SK-N-SH (cell line): ENCODE data around the gene MFAP3L. TPM values are rescaled to one million over a fixed set of nuclear protein-coding genes. Genes with fewer than 3 reads are reported as not detected.

Source experiments
- CTCF ChIA-PET: fragments of 300-600, 350-600 bp; formaldehyde crosslinking; extraction: SDS; loops from one replicate; lab custom pipeline; 2021; lab: Yijun Ruan, JAX
- POLR2A ChIA-PET: fragments of 350-600 bp; sonication (Branson Sonifier 250); formaldehyde crosslinking; extraction: SDS; loops from one replicate; lab custom pipeline; 2020; ENCODE audit warnings: antibody characterized with exemption, inconsistent platforms; lab: Yijun Ruan, JAX
- DNase-seq: peaks from one replicate; pipeline ENCODE4 v3.0.0; 2012
- H2AFZ ChIP-seq: fragments of 200-600 bp; sonication (generic); 2 replicates; pipeline ENCODE4 v1.8.1; 2016; ENCODE audit warnings: antibody characterized with exemption, mild to moderate bottlenecking, low read depth
- H3F3A ChIP-seq: fragments of 200-600 bp; sonication (generic); replicated peaks from 2 replicates; pipeline ENCODE3; 2016; ENCODE audit warnings: antibody characterized with exemption, mild to moderate bottlenecking; ENCODE audit not compliant: insufficient read depth
- H3K27ac ChIP-seq, 2 experiments: fragments of 200-500 bp in 1 of 2; fragments of 200-600 bp in 1 of 2; sonication (Bioruptor generic) in 1 of 2; sonication (generic), shearing (Covaris generic) in 1 of 2; 2 replicates each; pipeline versions ENCODE4 v1.5.1 to v1.6.1; 2014 to 2016; ENCODE audit warnings: low read depth in 2 of 2, inconsistent platforms in 1 of 2, low read length in 1 of 2, mild to moderate bottlenecking in 1 of 2, mixed read lengths in 1 of 2
- H3K27me3 ChIP-seq: fragments of 200-600 bp; sonication (generic), shearing (Covaris generic); 2 replicates; pipeline ENCODE4 v1.6.1; 2016; ENCODE audit warnings: mixed run types; ENCODE audit not compliant: insufficient read depth
- H3K36me3 ChIP-seq, 2 experiments: fragments of 200-500 bp in 1 of 2; fragments of 200-600 bp in 1 of 2; sonication (Bioruptor generic) in 1 of 2; sonication (generic) in 1 of 2; replicated peaks in 1 of 2; 2 replicates each; pipeline versions ENCODE3 to v1.5.1; 2014 to 2016; ENCODE audit warnings: low read length in 1 of 2, mild to moderate bottlenecking in 1 of 2; ENCODE audit not compliant: insufficient read depth in 2 of 2, control insufficient read depth in 1 of 2
- H3K4me1 ChIP-seq, 2 experiments: fragments of 200-500 bp in 1 of 2; fragments of 200-600 bp in 1 of 2; sonication (Bioruptor generic) in 1 of 2; sonication (generic), shearing (Covaris generic) in 1 of 2; 2 replicates each; pipeline versions ENCODE4 v1.5.1 to v1.6.1; 2014 to 2016; ENCODE audit warnings: low read depth in 1 of 2, low read length in 1 of 2, mixed run types in 1 of 2; ENCODE audit not compliant: insufficient read depth in 2 of 2, control insufficient read depth in 1 of 2
- H3K4me2 ChIP-seq: fragments of 200-600 bp; sonication (generic), shearing (Covaris generic); 2 replicates; pipeline ENCODE4 v1.6.1; 2017; ENCODE audit warnings: mixed run types
- H3K4me3 ChIP-seq, 2 experiments: fragments of 200-500 bp in 1 of 2; fragments of 200-600 bp in 1 of 2; sonication (Bioruptor generic) in 1 of 2; sonication (generic), shearing (Covaris generic) in 1 of 2; 2 replicates each; pipeline versions ENCODE4 v1.5.1 to v1.8.1; 2014 to 2016; ENCODE audit warnings: low read depth in 2 of 2, inconsistent platforms in 1 of 2, low read length in 1 of 2, mild to moderate bottlenecking in 1 of 2, mixed read lengths in 1 of 2, moderate library complexity in 1 of 2
- H3K79me2 ChIP-seq: fragments of 200-600 bp; sonication (generic); 2 replicates; pipeline ENCODE4 v1.8.1; 2017; ENCODE audit warnings: mild to moderate bottlenecking; ENCODE audit not compliant: insufficient read depth
- H3K9ac ChIP-seq: fragments of 200-600 bp; sonication (generic); 2 replicates; pipeline ENCODE4 v1.6.1; 2017; ENCODE audit warnings: mixed run types
- H3K9me2 ChIP-seq: fragments of 200-600 bp; sonication (generic); 2 replicates; pipeline ENCODE4 v1.6.1; 2017; ENCODE audit warnings: mixed run types
- H3K9me3 ChIP-seq: fragments of 200-600 bp; sonication (generic); 2 replicates; pipeline ENCODE4 v1.6.1; 2017; ENCODE audit warnings: mixed run types, mild to moderate bottlenecking, moderate library complexity
- H4K20me1 ChIP-seq: fragments of 200-600 bp; sonication (generic); 2 replicates; pipeline ENCODE4 v1.6.1; 2017; ENCODE audit warnings: mild to moderate bottlenecking, mixed run types; ENCODE audit not compliant: insufficient read depth
- CHD2 ChIP-seq: fragments of 150-350 bp; IDR thresholded peaks from 2 replicates; pipeline ENCODE4 v1.6.1; 2018; ENCODE audit warnings: low read length; ENCODE audit not compliant: partially characterized antibody
- EP300 ChIP-seq, 2 experiments: IDR thresholded peaks; 2 replicates each; pipeline versions ENCODE4 v1.4.0 to v1.6.1; 2012; ENCODE audit warnings: borderline replicate concordance in 1 of 2, low read depth in 1 of 2, low read length in 1 of 2
- FOXJ3 ChIP-seq: sonication (generic); formaldehyde crosslinking; IDR thresholded peaks from 2 replicates; pipeline ENCODE4 v1.5.1; 2020; ENCODE audit warnings: mild to moderate bottlenecking, missing genetic modification reagents
- FOXM1 ChIP-seq: IDR thresholded peaks from 2 replicates; pipeline ENCODE4 v1.4.0; 2012; ENCODE audit warnings: low read depth, mild to moderate bottlenecking
- GABPA ChIP-seq: IDR thresholded peaks from 2 replicates; pipeline ENCODE4 v1.4.0; 2012; ENCODE audit warnings: low read depth, mild to moderate bottlenecking
- JUND ChIP-seq: IDR thresholded peaks from 2 replicates; pipeline ENCODE4 v1.4.0; 2012
- MEF2A ChIP-seq: IDR thresholded peaks from 2 replicates; pipeline ENCODE4 v1.4.0; 2012; ENCODE audit warnings: low read depth, borderline replicate concordance
- POLR2AphosphoS5 ChIP-seq: IDR thresholded peaks from 2 replicates; pipeline ENCODE4 v1.6.1; 2012; ENCODE audit warnings: low read depth, low read length
- RCOR1 ChIP-seq: fragments of 150-350 bp; IDR thresholded peaks from 2 replicates; pipeline ENCODE4 v1.6.1; 2017; ENCODE audit warnings: antibody characterized with exemption, low read length
- RFX5 ChIP-seq: IDR thresholded peaks from 2 replicates; pipeline ENCODE4 v1.6.1; 2012; ENCODE audit warnings: mild to moderate bottlenecking, improper control_type of control experiment, low read length
- RXRA ChIP-seq: IDR thresholded peaks from 2 replicates; pipeline ENCODE4 v1.4.0; 2012; ENCODE audit warnings: low read depth, mild to moderate bottlenecking, borderline replicate concordance
- SIN3A ChIP-seq: IDR thresholded peaks from 2 replicates; pipeline ENCODE4 v1.6.1; 2012; ENCODE audit warnings: low read depth, mild to moderate bottlenecking, low read length, moderate library complexity, borderline replicate concordance
- SMC3 ChIP-seq: IDR thresholded peaks from 2 replicates; pipeline ENCODE4 v1.6.1; 2012; ENCODE audit warnings: low read depth, low read length, improper control_type of control experiment
- TCF12 ChIP-seq: IDR thresholded peaks from 2 replicates; pipeline ENCODE4 v1.4.0; 2012
- TEAD4 ChIP-seq: IDR thresholded peaks from 2 replicates; pipeline ENCODE4 v1.4.0; 2012; ENCODE audit warnings: mild to moderate bottlenecking, borderline replicate concordance; ENCODE audit not compliant: insufficient read depth
- WGBS: methylation state at CpG from one replicate; pipeline ENCODE4 v1.1.6; 2017; ENCODE audit warnings: low lambda C conversion rate; 5-methylcytosine and 5-hydroxymethylcytosine counted together
- polyA plus RNA-seq, 3 experiments: library from polyadenylated mRNA; depleted of rRNA; stranded (reverse); fragments of >200 nt; gene quantifications; 2 replicates each; pipeline ENCODE4 v1.2.3, GENCODE V29; 2012
- TF ChIP-seq, protein P1 (sequence below): IDR thresholded peaks from 2 replicates; pipeline ENCODE4 v1.4.0; 2012; ENCODE audit warnings: low read depth
- TF ChIP-seq, protein P2 (sequence below): IDR thresholded peaks from 2 replicates; pipeline ENCODE4 v1.4.0; 2012; ENCODE audit warnings: low read depth, borderline replicate concordance
- TF ChIP-seq, protein P3 (sequence below): IDR thresholded peaks from 2 replicates; pipeline ENCODE4 v1.6.1; 2012; ENCODE audit warnings: mild to moderate bottlenecking, low read depth, low read length, moderate library complexity

Gene MFAP3L
- polyA plus RNA-seq, 1 of the 3 experiments (the other 2 are of a cell fraction): 5.4 TPM

DNA sequence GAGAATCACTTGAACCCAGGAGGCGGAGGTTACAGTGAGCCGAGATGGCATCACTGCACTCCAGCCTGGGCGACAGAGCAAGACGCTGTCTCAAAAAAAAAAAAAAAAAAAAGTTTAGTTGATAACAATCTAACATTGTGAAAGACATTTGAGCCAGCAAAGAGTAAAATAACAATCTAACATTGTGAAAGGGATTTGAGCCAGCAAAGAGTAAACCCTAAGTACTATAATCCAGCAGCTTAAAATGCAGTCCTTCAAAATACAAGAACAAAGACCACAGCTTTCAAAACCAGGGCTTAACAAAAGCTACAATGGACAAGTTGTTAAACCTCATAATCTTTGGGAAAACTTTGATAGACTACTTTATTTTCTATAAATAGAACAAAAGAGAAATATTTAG lies 16.9 kb downstream of the MFAP3L start:
- DNase-seq: no peak
- no peak overlapping the region for H3K4me2 ChIP-seq
- no peak overlapping the region for H3K9ac ChIP-seq
- peaks cover 83% of the 10 kb centered on the region for H3K79me2 ChIP-seq
- no peak overlapping the region for H2AFZ ChIP-seq
- WGBS: 87% methylated on average over 4 of the region's 4 CpGs
- ChIA-PET POLR2A (no interaction called here), CTCF (interaction anchor here (0.7 to 3.7 kb wide), 2 partner anchors 16 to 1544 kb away, joined by 3 to 13 read pairs; partner anchors contain the start of gene MFAP3L)
- H3K36me3 ChIP-seq: peaks cover 0 to 6% of the 10 kb centered on the region in 2 experiments
- H3F3A ChIP-seq: peaks cover 15% of the 10 kb centered on the region
- peaks cover 0 to 6% of the 10 kb centered on the region in 2 experiments; a peak in 2 of 4 replicates for H3K4me1 ChIP-seq
- no peak overlapping the region for H3K4me3 ChIP-seq
- H3K27me3 ChIP-seq: no peaks in the 10 kb centered on the region
- H3K9me3 ChIP-seq: no peaks in the 10 kb centered on the region
- H4K20me1 ChIP-seq: no peaks in the 10 kb centered on the region
- H3K27ac ChIP-seq: no peak overlapping the region
- no peaks in the 10 kb centered on the region for H3K9me2 ChIP-seq
- TF ChIP-seq EP300 (IDR thresholded peaks at IDR 0.05; ENCODE audit: borderline replicate concordance in 1 of 2, low read depth in 1 of 2, low read length in 1 of 2) (no peak), SIN3A (no peak), TCF12 (no peak), RCOR1 (no peak), JUND (no peak), RFX5 (no peak), TEAD4 (no peak), MEF2A (no peak), GABPA (no peak), CHD2 (no peak), RXRA (no peak)
- TF ChIP-seq, protein P1, sequence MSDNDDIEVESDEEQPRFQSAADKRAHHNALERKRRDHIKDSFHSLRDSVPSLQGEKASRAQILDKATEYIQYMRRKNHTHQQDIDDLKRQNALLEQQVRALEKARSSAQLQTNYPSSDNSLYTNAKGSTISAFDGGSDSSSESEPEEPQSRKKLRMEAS: no peak
- TF ChIP-seq, all 33 proteins: peak for 0

DNA sequence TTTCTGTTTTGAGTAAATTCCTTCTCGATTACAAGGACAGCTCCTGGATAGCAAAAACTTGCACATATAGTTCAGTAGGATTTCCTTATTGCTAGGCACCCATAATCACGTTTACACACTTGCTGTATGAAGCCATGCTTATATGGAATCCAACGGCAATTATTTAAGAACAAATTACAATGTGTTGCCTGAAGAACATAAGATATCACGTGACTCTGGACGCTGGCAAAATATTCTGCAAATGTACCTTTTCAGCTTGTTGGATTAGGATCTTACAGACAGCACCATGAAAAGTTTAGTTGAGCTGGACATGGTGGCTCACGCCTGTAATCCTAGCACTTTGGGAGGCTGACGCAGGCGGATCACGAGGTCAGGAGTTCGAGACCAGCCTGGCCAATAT lies 17.4 kb downstream of the MFAP3L start:
- WGBS: 93% methylated on average over 10 of the region's 10 CpGs
- CTCF ChIA-PET: interaction anchor here (0.7 to 3.7 kb wide), 2 partner anchors 16 to 1544 kb away, joined by 3 to 13 read pairs; partner anchors contain the start of gene MFAP3L

More for the DNA sequence above, 17.4 kb downstream of the MFAP3L start:
- POLR2A ChIA-PET: no interaction called here
- no peak overlapping the region for H3K9ac ChIP-seq
- H3K4me2 ChIP-seq: 0 out of 2 replicates have a peak overlapping the region, but pooled peaks have one; percentile 8
- H3K27me3 ChIP-seq: no peaks in the 10 kb centered on the region
- peaks cover 0 to 5% of the 10 kb centered on the region in 2 experiments; a peak in 2 of 4 replicates for H3K4me1 ChIP-seq
- H3F3A ChIP-seq: peaks cover 13% of the 10 kb centered on the region
- no peaks in the 10 kb centered on the region for H3K9me2 ChIP-seq
- no peaks in the 10 kb centered on the region for H4K20me1 ChIP-seq
- H3K9me3 ChIP-seq: no peaks in the 10 kb centered on the region
- peaks cover 0 to 6% of the 10 kb centered on the region in 2 experiments for H3K36me3 ChIP-seq
- no peak for DNase-seq
- H3K27ac ChIP-seq: no peak overlapping the region
- no peak overlapping the region for H3K4me3 ChIP-seq
- no peak overlapping the region for H2AFZ ChIP-seq
- TF ChIP-seq EP300 (IDR thresholded peaks at IDR 0.05; ENCODE audit: borderline replicate concordance in 1 of 2, low read depth in 1 of 2, low read length in 1 of 2) (no peak), SMC3 (no peak), FOXM1 (no peak), SIN3A (no peak), TEAD4 (no peak), MEF2A (no peak), CHD2 (no peak), GABPA (no peak), FOXJ3 (CRISPR knock-in tag) (no peak), TCF12 (no peak), JUND (no peak), POLR2AphosphoS5 (no peak), RXRA (no peak)
- TF ChIP-seq, protein P2, sequence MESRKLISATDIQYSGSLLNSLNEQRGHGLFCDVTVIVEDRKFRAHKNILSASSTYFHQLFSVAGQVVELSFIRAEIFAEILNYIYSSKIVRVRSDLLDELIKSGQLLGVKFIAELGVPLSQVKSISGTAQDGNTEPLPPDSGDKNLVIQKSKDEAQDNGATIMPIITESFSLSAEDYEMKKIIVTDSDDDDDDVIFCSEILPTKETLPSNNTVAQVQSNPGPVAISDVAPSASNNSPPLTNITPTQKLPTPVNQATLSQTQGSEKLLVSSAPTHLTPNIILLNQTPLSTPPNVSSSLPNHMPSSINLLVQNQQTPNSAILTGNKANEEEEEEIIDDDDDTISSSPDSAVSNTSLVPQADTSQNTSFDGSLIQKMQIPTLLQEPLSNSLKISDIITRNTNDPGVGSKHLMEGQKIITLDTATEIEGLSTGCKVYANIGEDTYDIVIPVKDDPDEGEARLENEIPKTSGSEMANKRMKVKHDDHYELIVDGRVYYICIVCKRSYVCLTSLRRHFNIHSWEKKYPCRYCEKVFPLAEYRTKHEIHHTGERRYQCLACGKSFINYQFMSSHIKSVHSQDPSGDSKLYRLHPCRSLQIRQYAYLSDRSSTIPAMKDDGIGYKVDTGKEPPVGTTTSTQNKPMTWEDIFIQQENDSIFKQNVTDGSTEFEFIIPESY: no peak
- TF ChIP-seq, protein P3, sequence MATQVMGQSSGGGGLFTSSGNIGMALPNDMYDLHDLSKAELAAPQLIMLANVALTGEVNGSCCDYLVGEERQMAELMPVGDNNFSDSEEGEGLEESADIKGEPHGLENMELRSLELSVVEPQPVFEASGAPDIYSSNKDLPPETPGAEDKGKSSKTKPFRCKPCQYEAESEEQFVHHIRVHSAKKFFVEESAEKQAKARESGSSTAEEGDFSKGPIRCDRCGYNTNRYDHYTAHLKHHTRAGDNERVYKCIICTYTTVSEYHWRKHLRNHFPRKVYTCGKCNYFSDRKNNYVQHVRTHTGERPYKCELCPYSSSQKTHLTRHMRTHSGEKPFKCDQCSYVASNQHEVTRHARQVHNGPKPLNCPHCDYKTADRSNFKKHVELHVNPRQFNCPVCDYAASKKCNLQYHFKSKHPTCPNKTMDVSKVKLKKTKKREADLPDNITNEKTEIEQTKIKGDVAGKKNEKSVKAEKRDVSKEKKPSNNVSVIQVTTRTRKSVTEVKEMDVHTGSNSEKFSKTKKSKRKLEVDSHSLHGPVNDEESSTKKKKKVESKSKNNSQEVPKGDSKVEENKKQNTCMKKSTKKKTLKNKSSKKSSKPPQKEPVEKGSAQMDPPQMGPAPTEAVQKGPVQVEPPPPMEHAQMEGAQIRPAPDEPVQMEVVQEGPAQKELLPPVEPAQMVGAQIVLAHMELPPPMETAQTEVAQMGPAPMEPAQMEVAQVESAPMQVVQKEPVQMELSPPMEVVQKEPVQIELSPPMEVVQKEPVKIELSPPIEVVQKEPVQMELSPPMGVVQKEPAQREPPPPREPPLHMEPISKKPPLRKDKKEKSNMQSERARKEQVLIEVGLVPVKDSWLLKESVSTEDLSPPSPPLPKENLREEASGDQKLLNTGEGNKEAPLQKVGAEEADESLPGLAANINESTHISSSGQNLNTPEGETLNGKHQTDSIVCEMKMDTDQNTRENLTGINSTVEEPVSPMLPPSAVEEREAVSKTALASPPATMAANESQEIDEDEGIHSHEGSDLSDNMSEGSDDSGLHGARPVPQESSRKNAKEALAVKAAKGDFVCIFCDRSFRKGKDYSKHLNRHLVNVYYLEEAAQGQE: no peak
- H3K79me2 ChIP-seq: peaks cover 82% of the 10 kb centered on the region
